HG03432 (cell line): ENCODE data around the gene PNPLA2.

ENCODE experiments used
- ATAC-seq: cut with Tn5 transposase; IDR thresholded peaks from one replicate; pipeline ENCODE4 v1.9.1; 2021; ENCODE audit warnings: mild to moderate bottlenecking, moderate library complexity; ENCODE audit not compliant: unreplicated experiment

The PNPLA2 gene

DNA sequence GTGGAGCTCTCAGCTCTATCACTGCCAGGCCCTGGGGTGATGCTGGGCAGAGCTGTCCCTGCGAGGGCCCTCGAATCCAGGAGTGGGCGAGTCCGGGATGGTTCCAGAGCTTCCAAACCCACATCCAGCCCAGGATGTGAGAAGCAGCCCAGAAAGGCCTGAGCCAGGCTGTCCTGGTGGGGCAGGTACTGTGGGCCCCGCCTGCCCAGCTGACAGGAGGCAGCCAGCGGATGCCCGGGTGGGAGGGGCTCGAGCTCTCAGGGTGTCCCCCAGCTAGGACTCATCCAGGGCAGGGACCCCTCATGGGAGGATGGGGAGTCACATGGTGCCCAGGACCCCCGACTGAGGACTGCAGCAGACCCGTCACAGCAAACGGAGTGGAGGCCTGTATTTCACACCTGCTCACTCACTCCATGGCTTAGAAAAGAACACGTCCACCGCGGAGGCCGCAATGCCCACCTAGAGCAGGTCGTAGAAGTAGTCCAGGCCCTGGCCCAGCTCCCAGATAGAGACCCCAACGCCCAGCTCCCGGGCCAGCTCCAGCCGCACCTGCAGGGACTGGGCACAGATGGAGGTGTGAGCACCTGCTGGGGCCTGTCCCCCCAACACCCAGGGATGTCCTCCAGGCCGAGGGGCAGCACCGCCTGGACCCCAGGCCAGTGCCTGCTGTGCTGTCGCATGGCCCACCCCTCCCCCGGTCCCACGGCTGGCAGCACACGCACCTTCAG lies 50.8 kb downstream of the PNPLA2 start:
- no peak for ATAC-seq

DNA sequence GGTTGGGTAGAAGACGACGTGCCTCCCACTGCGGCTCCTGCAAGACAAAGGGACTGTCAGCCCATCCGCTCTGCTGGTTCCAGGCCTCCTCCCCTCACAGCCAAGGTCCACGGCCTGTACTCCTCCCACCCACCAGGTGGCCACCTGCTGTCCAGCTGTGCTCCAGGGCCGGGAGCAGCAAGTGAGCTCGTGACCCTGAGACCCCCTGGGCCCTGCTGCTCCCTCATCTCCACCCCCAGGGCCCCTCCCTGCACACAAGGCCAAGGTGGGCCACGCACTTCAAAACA lies 51.4 kb downstream of the PNPLA2 start:
- ATAC-seq = no peak

DNA sequence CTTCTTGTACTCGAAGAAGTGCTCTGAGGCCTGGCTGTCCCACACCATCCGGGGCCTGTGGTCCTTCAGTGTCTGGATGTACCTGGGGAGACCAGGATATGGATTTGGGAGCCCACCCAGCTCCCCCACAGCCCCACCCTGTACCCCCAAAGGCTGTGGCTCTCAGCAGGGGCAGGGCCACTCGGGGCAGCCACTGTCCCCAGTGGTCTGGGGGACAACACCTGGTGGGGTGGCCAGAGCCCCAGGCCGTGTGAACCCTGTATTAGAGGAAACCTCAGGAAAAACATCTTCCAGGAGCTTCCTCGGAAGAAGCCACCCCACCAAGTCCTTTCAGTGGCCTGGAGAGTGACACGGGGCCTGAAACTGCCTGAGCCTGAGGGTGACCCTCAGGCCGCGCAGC lies 51.7 kb downstream of the PNPLA2 start:
- no peak for ATAC-seq

DNA sequence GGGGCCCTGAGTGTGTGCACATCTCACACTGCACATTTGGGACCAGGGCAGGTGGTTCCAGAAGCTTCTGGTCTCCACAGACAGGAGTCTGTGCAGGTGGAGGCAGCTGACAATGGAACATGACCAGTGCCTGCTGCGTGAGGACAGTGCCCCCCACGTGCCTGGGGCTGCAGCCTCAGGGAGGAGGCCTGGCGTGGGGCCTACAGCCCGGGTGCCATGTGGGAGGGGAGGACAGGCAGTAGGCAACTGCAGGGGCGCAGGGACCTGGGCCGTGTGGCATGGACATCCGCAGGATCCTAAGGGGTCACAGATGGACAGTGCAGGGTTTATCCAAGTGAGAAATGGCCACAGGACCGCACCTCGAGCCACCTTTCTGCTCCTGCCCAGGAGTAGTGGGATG lies 52.8 kb downstream of the PNPLA2 start:
- ATAC-seq = no peak

DNA sequence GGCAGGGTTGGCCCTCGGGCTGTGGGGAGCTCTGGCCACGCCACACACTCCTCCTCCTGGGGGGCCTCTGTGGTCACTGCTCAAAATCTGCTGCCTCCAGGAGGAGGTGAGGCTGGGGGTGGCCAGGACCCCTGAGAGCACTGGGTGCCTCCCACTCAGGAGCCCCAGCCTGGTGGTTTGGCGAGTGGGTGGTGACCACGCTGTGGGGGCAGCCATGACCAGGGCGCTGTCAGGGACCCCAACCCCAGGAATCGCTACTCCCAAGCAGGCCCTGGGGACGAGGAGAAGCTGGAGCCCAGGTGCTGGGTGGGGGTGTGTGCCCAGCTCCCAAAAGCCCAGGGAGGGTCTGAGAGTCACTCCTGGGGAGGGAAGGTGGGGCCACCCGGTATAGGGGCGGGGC lies 54.1 kb downstream of the PNPLA2 start:
- ATAC-seq = no peak

DNA sequence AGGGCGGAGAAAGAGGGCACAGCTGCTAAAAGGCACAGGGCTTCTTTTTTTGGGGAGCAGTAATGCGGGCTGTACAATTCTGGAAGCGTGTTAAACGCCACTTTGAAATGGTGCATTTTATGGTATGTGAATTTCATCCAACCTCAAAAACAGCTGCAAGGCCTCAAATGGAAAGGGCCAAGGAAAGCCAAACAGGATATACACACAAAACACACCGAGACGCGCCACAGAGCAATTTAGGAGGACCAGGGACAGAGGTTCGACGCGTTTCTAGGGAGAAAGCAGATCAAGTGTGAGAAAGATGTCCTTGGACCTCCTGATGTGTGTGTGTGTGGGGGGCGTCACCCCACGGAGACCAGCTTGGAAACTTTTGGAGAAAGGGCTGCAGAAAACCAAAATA lies 55.0 kb downstream of the PNPLA2 start:
- ATAC-seq = no peak
